H9 (cell line): Measurements from ENCODE around the gene PCGF2. TPM values are rescaled to one million over a fixed set of nuclear protein-coding genes. Genes with fewer than 3 reads are reported as not detected.

Experiments used
- DNase-seq: peaks from one replicate; pipeline ENCODE4 v3.0.0-alpha.2; 2017
- H2AFZ ChIP-seq: one replicate; pipeline ENCODE4 v1.6.1; 2013; ENCODE audit warnings: mild to moderate bottlenecking, low read length, control low read depth, moderate library complexity
- H2AK5ac ChIP-seq: 2 replicates; pipeline ENCODE4 v1.6.1; 2013; ENCODE audit warnings: low read length, control low read depth, mixed read lengths; ENCODE audit not compliant: insufficient read length
- H2BK120ac ChIP-seq: one replicate; pipeline ENCODE4 v1.6.1; 2013; ENCODE audit warnings: low read depth, mild to moderate bottlenecking, low read length, control low read depth, inconsistent platforms; ENCODE audit not compliant: poor library complexity, severe bottlenecking
- H2BK12ac ChIP-seq: 2 replicates; pipeline ENCODE4 v1.6.1; 2013; ENCODE audit warnings: low read length, control low read depth, mixed read lengths, low read depth; ENCODE audit not compliant: insufficient read length
- H2BK15ac ChIP-seq: 2 replicates; pipeline ENCODE4 v1.6.1; 2013; ENCODE audit warnings: low read depth, low read length, control low read depth
- H2BK20ac ChIP-seq: one replicate; pipeline ENCODE4 v1.6.1; 2013; ENCODE audit warnings: low read depth, mild to moderate bottlenecking, low read length, control low read depth, inconsistent platforms; ENCODE audit not compliant: poor library complexity, severe bottlenecking
- H2BK5ac ChIP-seq: 2 replicates; pipeline ENCODE4 v1.6.1; 2013; ENCODE audit warnings: low read length, control low read depth, mixed read lengths; ENCODE audit not compliant: insufficient read length
- H3K14ac ChIP-seq: 2 replicates; pipeline ENCODE4 v1.6.1; 2013; ENCODE audit warnings: low read length, control low read depth; ENCODE audit not compliant: insufficient read depth
- H3K18ac ChIP-seq: 2 replicates; pipeline ENCODE4 v1.6.1; 2013; ENCODE audit warnings: low read depth, mild to moderate bottlenecking, mixed read lengths, low read length, control low read depth; ENCODE audit not compliant: insufficient read length
- H3K23ac ChIP-seq: 2 replicates; pipeline ENCODE4 v1.6.1; 2013; ENCODE audit warnings: low read length, control low read depth, mixed read lengths, low read depth; ENCODE audit not compliant: insufficient read length
- H3K23me2 ChIP-seq: 2 replicates; pipeline ENCODE4 v1.6.1; 2013; ENCODE audit warnings: low read depth, mild to moderate bottlenecking, mixed read lengths, low read length, control low read depth; ENCODE audit not compliant: insufficient read length, poor library complexity, severe bottlenecking
- H3K27ac ChIP-seq: 2 replicates; pipeline ENCODE4 v1.5.1; 2013; ENCODE audit warnings: low read length, control low read depth, mixed read lengths, low read depth; ENCODE audit not compliant: insufficient read length
- H3K27me3 ChIP-seq: 2 replicates; pipeline ENCODE4 v1.6.1; 2013; ENCODE audit warnings: low read length, control low read depth, inconsistent platforms; ENCODE audit not compliant: insufficient read depth
- H3K4ac ChIP-seq: 2 replicates; pipeline ENCODE4 v1.6.1; 2013; ENCODE audit warnings: low read depth, mild to moderate bottlenecking, control low read depth, inconsistent platforms, low read length, moderate library complexity
- H3K4me1 ChIP-seq: 2 replicates; pipeline ENCODE4 v1.6.1; 2013; ENCODE audit warnings: low read length, control low read depth, inconsistent platforms; ENCODE audit not compliant: insufficient read depth
- H3K4me2 ChIP-seq: 2 replicates; pipeline ENCODE4 v1.6.1; 2013; ENCODE audit warnings: low read length, control low read depth, mixed read lengths; ENCODE audit not compliant: insufficient read length, insufficient read depth
- H3K56ac ChIP-seq: 2 replicates; pipeline ENCODE4 v1.6.1; 2013; ENCODE audit warnings: low read depth, mild to moderate bottlenecking, mixed read lengths, low read length, control low read depth; ENCODE audit not compliant: insufficient read length
- H3K79me1 ChIP-seq: 2 replicates; pipeline ENCODE4 v1.6.1; 2013; ENCODE audit warnings: low read depth, mild to moderate bottlenecking, moderate library complexity, low read length, control low read depth, inconsistent platforms; ENCODE audit not compliant: insufficient read depth, poor library complexity, severe bottlenecking
- H3K79me2 ChIP-seq: 2 replicates; pipeline ENCODE4 v1.6.1; 2013; ENCODE audit warnings: low read length, control low read depth, inconsistent platforms; ENCODE audit not compliant: insufficient read depth
- H3K9ac ChIP-seq: 2 replicates; pipeline ENCODE4 v1.6.1; 2013; ENCODE audit warnings: low read length, control low read depth, mixed read lengths; ENCODE audit not compliant: insufficient read length; ENCODE audit errors: extremely low read depth
- H3K9me3 ChIP-seq: one replicate; pipeline ENCODE4 v1.6.1; 2013; ENCODE audit warnings: low read depth, low read length, inconsistent platforms; ENCODE audit not compliant: control insufficient read depth
- H3T11ph ChIP-seq: one replicate; pipeline ENCODE4 v1.6.1; 2013; ENCODE audit warnings: mild to moderate bottlenecking, low read length, control low read depth, inconsistent platforms
- H4K20me1 ChIP-seq: one replicate; pipeline ENCODE4 v1.6.1; 2013; ENCODE audit not compliant: control insufficient read depth, insufficient read length, insufficient read depth
- H4K5ac ChIP-seq: 2 replicates; pipeline ENCODE4 v1.6.1; 2013; ENCODE audit warnings: low read depth, mild to moderate bottlenecking, mixed read lengths, low read length, control low read depth; ENCODE audit not compliant: insufficient read length
- H4K8ac ChIP-seq: replicated peaks from 2 replicates; pipeline ENCODE4 v1.6.1; 2013; ENCODE audit warnings: low read length, control low read depth, mixed read lengths, low read depth; ENCODE audit not compliant: insufficient read length
- H4K91ac ChIP-seq: 2 replicates; pipeline ENCODE4 v1.6.1; 2013; ENCODE audit warnings: low read depth, mild to moderate bottlenecking, moderate library complexity, mixed read lengths, low read length, control low read depth; ENCODE audit not compliant: insufficient read length
- H3K27ac Mint-ChIP-seq, 3 experiments: 2 replicates in 2 of 3; 3 replicates in 1 of 3; pipeline ENCODE4 v1.8.0; 2020 to 2021; ENCODE audit warnings: mixed read lengths in 3 of 3, mild to moderate bottlenecking in 1 of 3, moderate library complexity in 1 of 3
- H3K27me3 Mint-ChIP-seq: 2 replicates; pipeline ENCODE4 v1.8.0; 2021; ENCODE audit warnings: low read depth, mild to moderate bottlenecking, moderate library complexity, mixed read lengths
- H3K36me3 Mint-ChIP-seq, 3 experiments: 2 replicates in 2 of 3; 3 replicates in 1 of 3; pipeline ENCODE4 v1.8.0; 2020 to 2021; ENCODE audit warnings: low read depth in 3 of 3, mixed read lengths in 3 of 3; ENCODE audit not compliant: insufficient read depth in 1 of 3
- H3K4me1 Mint-ChIP-seq, 2 experiments: 2 replicates each; pipeline ENCODE4 v1.8.0; 2020; ENCODE audit warnings: mixed read lengths in 2 of 2
- H3K4me3 Mint-ChIP-seq, 2 experiments: 2 replicates in 1 of 2; 3 replicates in 1 of 2; pipeline ENCODE4 v1.8.0; 2020 to 2021; ENCODE audit warnings: mild to moderate bottlenecking in 2 of 2, mixed read lengths in 2 of 2, moderate library complexity in 1 of 2
- H3K9me3 Mint-ChIP-seq, 2 experiments: 2 replicates in 1 of 2; 3 replicates in 1 of 2; pipeline ENCODE4 v1.8.0; 2020; ENCODE audit warnings: mild to moderate bottlenecking in 2 of 2, mixed read lengths in 2 of 2, moderate library complexity in 1 of 2
- WGBS: extraction: QIAGEN DNeasy Blood & Tissue Kit; methylation state at CpG from one replicate; pipeline ENCODE4 v1.1.7; 2013; ENCODE audit warnings: missing lambda C conversion rate, low lambda C conversion rate, mixed read lengths; ENCODE audit not compliant: insufficient read length; ENCODE audit errors: extremely low coverage; 5-methylcytosine and 5-hydroxymethylcytosine counted together
- total RNA-seq: library from RNA; stranded (reverse); gene quantifications from 2 replicates; pipeline ENCODE4 v1.2.1, GENCODE V29; 2021
- TF ChIP-seq, protein P1 (sequence below): fragments of 200-600 bp; sonication (generic); conservative IDR thresholded peaks from 3 replicates; pipeline ENCODE4 v1.8.0; 2021; ENCODE audit warnings: antibody characterized with exemption, mild to moderate bottlenecking

PCGF2 gene
- total RNA-seq, 1 experiment from 2014 or later = 106 TPM

DNA sequence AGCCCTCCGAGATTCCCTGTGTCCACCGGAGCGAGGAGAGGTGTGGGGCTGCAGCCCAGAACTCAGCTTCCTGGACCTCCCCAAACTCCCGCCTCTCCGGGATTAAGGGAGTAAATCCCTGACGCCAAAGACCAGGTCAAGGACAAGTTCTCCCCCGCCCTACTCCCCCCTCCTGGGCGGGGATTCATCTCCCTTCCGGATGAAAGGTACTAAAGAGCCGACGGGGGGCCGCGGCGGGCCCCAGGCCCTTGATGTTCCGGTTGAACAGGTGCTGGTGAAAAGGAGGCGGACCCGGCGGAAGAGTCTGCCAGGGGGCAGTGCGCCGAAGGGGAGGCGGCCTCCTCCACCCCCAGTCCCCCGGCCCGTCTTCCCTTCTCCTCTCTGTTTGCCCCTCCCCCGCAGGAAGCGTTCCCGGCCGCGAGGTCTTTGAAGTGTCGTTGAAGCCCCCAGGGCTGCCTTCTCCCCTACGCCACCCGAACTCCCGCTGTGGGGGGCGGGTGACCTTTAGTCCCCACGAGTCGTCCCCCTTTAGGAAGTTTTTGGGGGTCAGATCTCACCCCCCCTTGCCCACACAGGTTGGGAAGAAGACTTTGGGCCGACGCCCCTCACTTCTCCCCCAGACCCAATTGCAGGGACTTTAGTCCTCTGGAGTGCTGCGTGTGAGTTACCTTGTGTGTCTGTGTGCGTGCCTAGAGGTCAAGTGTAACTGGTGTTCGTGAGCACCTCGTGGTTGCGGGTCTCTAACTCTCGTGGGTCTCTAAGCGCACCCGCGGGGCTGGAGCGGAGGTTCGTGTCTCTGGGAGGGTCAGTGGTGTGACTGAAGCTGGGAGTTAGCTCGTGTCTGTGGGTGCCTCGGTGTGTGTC, 44.2 kb downstream of the PCGF2 start:
- H3K4me1 Mint-ChIP-seq = peaks cover 46 to 55% of the 10 kb centered on the region in 2 experiments
- Histone ChIP-seq H3K14ac (no peak overlapping the region; the same call in 1 of the 2 replicates), H3K79me2 (no peaks in the 10 kb centered on the region), H2BK12ac (no peak overlapping the region), H2BK120ac (no peak overlapping the region), H2BK15ac (no peak overlapping the region), H2BK5ac (no peak overlapping the region), H3K56ac (no peak overlapping the region), H3K4ac (no peak overlapping the region), H3K4me2 (peak overlapping the region; percentile 63), H3K27me3 (peaks cover 64% of the 10 kb centered on the region), H3K4me1 (peaks cover 5% of the 10 kb centered on the region; the same call in 1 of the 2 replicates), H3K79me1 (no peaks in the 10 kb centered on the region), H3K23ac (no peak overlapping the region), H2AK5ac (no peak overlapping the region), H4K91ac (no peak overlapping the region), H3T11ph (no peak overlapping the region), H4K8ac (no peak overlapping the region), H2BK20ac (no peak overlapping the region), H3K27ac (no peak overlapping the region), H3K18ac (peak overlapping the region; percentile 22), H3K9ac (no peak overlapping the region), H2AFZ (no peak overlapping the region), H4K5ac (no peak overlapping the region), H3K23me2 (peaks cover 25% of the 10 kb centered on the region), H4K20me1 (no peaks in the 10 kb centered on the region), H3K9me3 (no peaks in the 10 kb centered on the region)
- peaks cover 0 to 3% of the 10 kb centered on the region in 2 experiments; a peak in 3 of 5 replicates for H3K9me3 Mint-ChIP-seq
- H3K27ac Mint-ChIP-seq = peak overlapping the region; percentile 28 to 82 (median 72); a peak in 3 of 7 replicates
- H3K4me3 Mint-ChIP-seq = peak overlapping the region; percentile 64 to 82
- no CpG with 5 or more reads among the region's 50 CpGs for WGBS
- no peaks in the 10 kb centered on the region; a peak in 2 of 7 replicates for H3K36me3 Mint-ChIP-seq
- DNase-seq = peak; percentile 100
- H3K27me3 Mint-ChIP-seq = peaks cover 91% of the 10 kb centered on the region
- TF ChIP-seq, protein P1, sequence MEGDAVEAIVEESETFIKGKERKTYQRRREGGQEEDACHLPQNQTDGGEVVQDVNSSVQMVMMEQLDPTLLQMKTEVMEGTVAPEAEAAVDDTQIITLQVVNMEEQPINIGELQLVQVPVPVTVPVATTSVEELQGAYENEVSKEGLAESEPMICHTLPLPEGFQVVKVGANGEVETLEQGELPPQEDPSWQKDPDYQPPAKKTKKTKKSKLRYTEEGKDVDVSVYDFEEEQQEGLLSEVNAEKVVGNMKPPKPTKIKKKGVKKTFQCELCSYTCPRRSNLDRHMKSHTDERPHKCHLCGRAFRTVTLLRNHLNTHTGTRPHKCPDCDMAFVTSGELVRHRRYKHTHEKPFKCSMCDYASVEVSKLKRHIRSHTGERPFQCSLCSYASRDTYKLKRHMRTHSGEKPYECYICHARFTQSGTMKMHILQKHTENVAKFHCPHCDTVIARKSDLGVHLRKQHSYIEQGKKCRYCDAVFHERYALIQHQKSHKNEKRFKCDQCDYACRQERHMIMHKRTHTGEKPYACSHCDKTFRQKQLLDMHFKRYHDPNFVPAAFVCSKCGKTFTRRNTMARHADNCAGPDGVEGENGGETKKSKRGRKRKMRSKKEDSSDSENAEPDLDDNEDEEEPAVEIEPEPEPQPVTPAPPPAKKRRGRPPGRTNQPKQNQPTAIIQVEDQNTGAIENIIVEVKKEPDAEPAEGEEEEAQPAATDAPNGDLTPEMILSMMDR = no peak
